NCI-H345 treated with DMSO at 0.1 percent for 48 hours (cell line): ENCODE data around the gene INCENP.

Source experiments
- DNase-seq: peaks from one replicate; lab custom pipeline; 2025; ENCODE audit not compliant: unreplicated experiment; lab: John Stamatoyannopoulos, UW

Gene INCENP

GRCh38 chr11:62124186-62125113, 639 bp downstream of the INCENP start:
- no peak for DNase-seq

- no peak for DNase-seq
Observed at GRCh38 chr11:62125316-62125715, 1.5 kb downstream of the INCENP start.

GRCh38 chr11:62125881-62126280, 2.1 kb downstream of the INCENP start:
- DNase-seq, result no peak

GRCh38 chr11:62127426-62127825, 3.6 kb downstream of the INCENP start:
- no peak for DNase-seq

GRCh38 chr11:62127941-62128770, 4.3 kb downstream of the INCENP start:
- DNase-seq, result no peak

- no peak for DNase-seq
Observed at GRCh38 chr11:62128835-62129234, 5.0 kb downstream of the INCENP start.

GRCh38 chr11:62129590-62130282, 5.9 kb downstream of the INCENP start:
- DNase-seq, result no peak

- DNase-seq, result no peak
Observed at GRCh38 chr11:62130283-62131169, 6.7 kb downstream of the INCENP start.

- DNase-seq, result no peak
Observed at GRCh38 chr11:62131170-62131464, 7.3 kb downstream of the INCENP start.

GRCh38 chr11:62132191-62132590, 8.4 kb downstream of the INCENP start:
- no peak for DNase-seq

- no peak for DNase-seq
Observed at GRCh38 chr11:62132689-62133293, 9.0 kb downstream of the INCENP start.

- no peak for DNase-seq
Observed at GRCh38 chr11:62133328-62134065, 9.7 kb downstream of the INCENP start.

- DNase-seq, result no peak
Observed at GRCh38 chr11:62137276-62137861, 13.6 kb downstream of the INCENP start.

- DNase-seq, result no peak
Observed at GRCh38 chr11:62137881-62138629, 14.2 kb downstream of the INCENP start.

GRCh38 chr11:62138630-62139425, 15.0 kb downstream of the INCENP start:
- no peak for DNase-seq

- DNase-seq, result no peak
Observed at GRCh38 chr11:62139526-62140303, 15.9 kb downstream of the INCENP start.
